PC-3 (cell line): Measurements from ENCODE around the gene SPINK4. TPM values are rescaled to one million over a fixed set of nuclear protein-coding genes. Genes with fewer than 3 reads are reported as not detected.

Source experiments
- ATAC-seq: fragments of 200-7000 bp; cut with Tn5 transposase; 2 replicates; pipeline ENCODE4 v1.9.1; 2020; ENCODE audit warnings: mild to moderate bottlenecking, moderate library complexity
- BruUV-seq: library from RNA; stranded (reverse); fragments of 400-500 nt; replicated peaks from 2 replicates; lab custom pipeline; 2021; lab: Mats Ljungman, UMichigan
- CTCF ChIA-PET: fragments of 300-600 bp; sonication (Branson Sonifier 250); formaldehyde crosslinking; loops from one replicate; lab custom pipeline; 2022; ENCODE audit warnings: antibody characterized with exemption; lab: Charles Lee
- POLR2A ChIA-PET: fragments of 300-600 bp; sonication (Branson Sonifier 250); formaldehyde crosslinking; loops from one replicate; lab custom pipeline; 2022; ENCODE audit warnings: antibody characterized with exemption; ENCODE audit not compliant: unreplicated experiment; lab: Charles Lee
- DNase-seq: peaks from one replicate; pipeline ENCODE4 v3.0.0-alpha.2; 2015
- H2AFZ ChIP-seq: fragments of 300-600 bp; sonication (generic); 2 replicates; pipeline ENCODE4 v1.6.0; 2016; ENCODE audit warnings: antibody characterized with exemption, low read length
- H3F3A ChIP-seq: fragments of 300-600 bp; sonication (generic); one replicate; pipeline ENCODE4 v1.6.0; 2017; ENCODE audit warnings: antibody characterized with exemption, low read length, control low read depth, mild to moderate bottlenecking; ENCODE audit not compliant: unreplicated experiment
- H3K27ac ChIP-seq: fragments of 300-600 bp; sonication (generic); 2 replicates; pipeline ENCODE4 v1.5.1; 2016; ENCODE audit warnings: mild to moderate bottlenecking, low read length
- H3K27me3 ChIP-seq: fragments of 300-600 bp; sonication (generic); 2 replicates; pipeline ENCODE4 v1.6.1; 2016; ENCODE audit warnings: low read length, mixed read lengths
- H3K36me3 ChIP-seq: fragments of 300-600 bp; sonication (generic); 2 replicates; pipeline ENCODE4 v1.6.1; 2016; ENCODE audit warnings: low read depth, mixed run types, low read length, mixed read lengths
- H3K4me1 ChIP-seq: fragments of 300-600 bp; sonication (generic); 2 replicates; pipeline ENCODE4 v1.5.1; 2016; ENCODE audit warnings: low read length; ENCODE audit not compliant: insufficient read depth
- H3K4me2 ChIP-seq: fragments of 300-600 bp; sonication (generic); 2 replicates; pipeline ENCODE4 v1.6.0; 2016; ENCODE audit warnings: low read length
- H3K4me3 ChIP-seq: fragments of 300-600 bp; sonication (generic); 2 replicates; pipeline ENCODE4 v1.5.1; 2016; ENCODE audit warnings: mild to moderate bottlenecking, low read length, mixed read lengths
- H3K79me2 ChIP-seq: fragments of 300-600 bp; sonication (generic); 2 replicates; pipeline ENCODE4 v1.6.1; 2017; ENCODE audit warnings: low read length, mixed read lengths
- H3K9ac ChIP-seq: fragments of 300-600 bp; sonication (generic); 2 replicates; pipeline ENCODE4 v1.6.0; 2016; ENCODE audit warnings: mild to moderate bottlenecking, low read length
- H3K9me2 ChIP-seq: fragments of 300-600 bp; sonication (generic); replicated peaks from 2 replicates; pipeline ENCODE4 v1.6.1; 2016; ENCODE audit warnings: mixed run types, low read length, mixed read lengths
- H3K9me3 ChIP-seq: fragments of 300-600 bp; sonication (generic); 2 replicates; pipeline ENCODE4 v1.6.1; 2016; ENCODE audit warnings: low read length, mixed read lengths
- H4K20me1 ChIP-seq: fragments of 300-600 bp; sonication (generic); 2 replicates; pipeline ENCODE4 v1.6.1; 2016; ENCODE audit warnings: low read length, mixed read lengths
- EZH2 ChIP-seq: fragments of 300-600 bp; sonication (generic); IDR thresholded peaks from one replicate; pipeline ENCODE4 v1.6.1; 2017; ENCODE audit warnings: antibody characterized with exemption, mild to moderate bottlenecking, low read length; ENCODE audit not compliant: unreplicated experiment
- EZH2phosphoT487 ChIP-seq: fragments of 300-600 bp; sonication (generic); IDR thresholded peaks from 2 replicates; pipeline ENCODE4 v1.6.1; 2018; ENCODE audit warnings: mild to moderate bottlenecking, antibody characterized with exemption, low read length, borderline replicate concordance
- intact Hi-C: fragments of 100-400 bp; cut with micrococcal nuclease; formaldehyde crosslinking; loops from 2 replicates; pipeline ENCODE4 v1.9.0; 2023
- total RNA-seq: library from RNA; depleted of rRNA; stranded (reverse); fragments of >200 nt; gene quantifications from 2 replicates; pipeline ENCODE4 v1.2.3, GENCODE V29; 2014
- TF ChIP-seq, protein P1 (sequence below): fragments of 300-600 bp; sonication (generic); conservative IDR thresholded peaks from 2 replicates; pipeline ENCODE4 v1.5.1; 2017; ENCODE audit warnings: antibody characterized with exemption, low read depth, mild to moderate bottlenecking, low read length

SPINK4 gene
- total RNA-seq, 1 experiment from 2014 or later = not detected

DNA sequence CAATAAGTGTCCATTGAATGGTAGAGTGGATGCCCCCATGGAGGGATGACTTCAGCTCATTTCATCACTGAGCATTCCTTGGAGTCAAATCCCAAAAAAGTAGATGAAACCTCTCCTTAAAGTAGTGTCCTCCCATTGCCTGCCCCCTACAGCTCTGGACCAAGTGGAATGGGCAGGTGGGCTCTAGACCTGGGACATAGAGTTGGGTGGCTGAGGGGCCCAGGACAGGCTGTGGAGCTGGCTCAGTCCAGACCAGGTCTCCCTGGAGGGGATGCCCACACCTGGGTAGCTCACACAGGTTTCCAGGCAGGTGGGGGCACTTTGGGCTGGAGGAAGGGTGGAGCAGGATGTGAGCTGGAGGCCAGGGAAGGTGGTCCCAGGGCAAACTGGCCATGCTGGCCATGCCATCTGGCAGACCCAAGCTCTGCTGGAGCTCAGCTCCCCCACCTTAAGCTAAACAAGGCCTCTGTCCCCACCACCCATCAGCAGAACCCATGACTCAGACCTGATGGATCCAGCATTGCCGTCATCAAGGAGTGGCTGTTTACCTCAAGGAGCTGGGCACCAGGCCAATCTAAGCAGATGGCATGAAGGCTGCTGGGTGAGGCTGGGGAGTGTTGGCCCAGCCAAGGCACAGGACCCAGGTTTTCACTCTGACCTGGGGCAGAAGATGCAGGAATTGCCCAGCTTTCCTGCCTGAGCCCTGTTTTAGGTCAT, 6.2 kb upstream of the SPINK4 start:
- POLR2A ChIA-PET = no interaction called here
- H3K4me3 ChIP-seq = no peak overlapping the region
- no peaks in the 10 kb centered on the region for H3K27me3 ChIP-seq
- peaks cover 53% of the 10 kb centered on the region for H3K4me1 ChIP-seq
- no peak overlapping the region for H2AFZ ChIP-seq
- no peak for TF ChIP-seq EZH2phosphoT487
- TF ChIP-seq, protein P1, sequence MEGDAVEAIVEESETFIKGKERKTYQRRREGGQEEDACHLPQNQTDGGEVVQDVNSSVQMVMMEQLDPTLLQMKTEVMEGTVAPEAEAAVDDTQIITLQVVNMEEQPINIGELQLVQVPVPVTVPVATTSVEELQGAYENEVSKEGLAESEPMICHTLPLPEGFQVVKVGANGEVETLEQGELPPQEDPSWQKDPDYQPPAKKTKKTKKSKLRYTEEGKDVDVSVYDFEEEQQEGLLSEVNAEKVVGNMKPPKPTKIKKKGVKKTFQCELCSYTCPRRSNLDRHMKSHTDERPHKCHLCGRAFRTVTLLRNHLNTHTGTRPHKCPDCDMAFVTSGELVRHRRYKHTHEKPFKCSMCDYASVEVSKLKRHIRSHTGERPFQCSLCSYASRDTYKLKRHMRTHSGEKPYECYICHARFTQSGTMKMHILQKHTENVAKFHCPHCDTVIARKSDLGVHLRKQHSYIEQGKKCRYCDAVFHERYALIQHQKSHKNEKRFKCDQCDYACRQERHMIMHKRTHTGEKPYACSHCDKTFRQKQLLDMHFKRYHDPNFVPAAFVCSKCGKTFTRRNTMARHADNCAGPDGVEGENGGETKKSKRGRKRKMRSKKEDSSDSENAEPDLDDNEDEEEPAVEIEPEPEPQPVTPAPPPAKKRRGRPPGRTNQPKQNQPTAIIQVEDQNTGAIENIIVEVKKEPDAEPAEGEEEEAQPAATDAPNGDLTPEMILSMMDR = no peak
- TF ChIP-seq EZH2 = no peak
- H3K36me3 ChIP-seq = no peaks in the 10 kb centered on the region
- H3K27ac ChIP-seq = peak overlapping the region; percentile 98
- no peaks in the 10 kb centered on the region for H3F3A ChIP-seq
- peak; percentile 81 for ATAC-seq
- H3K79me2 ChIP-seq = no peaks in the 10 kb centered on the region
- no peaks in the 10 kb centered on the region for H3K9me2 ChIP-seq
- peak overlapping the region; percentile 93 for H3K9ac ChIP-seq
- CTCF ChIA-PET = interaction anchor here (1.6 kb wide), 1 partner anchor 219 kb away, joined by 3 read pairs; no protein-coding TSS in a partner anchor
- H3K4me2 ChIP-seq = peak overlapping the region; percentile 40
- peak; percentile 97 for DNase-seq
- H4K20me1 ChIP-seq = no peaks in the 10 kb centered on the region
- intact Hi-C loops = loop anchor here (2.0 kb wide), 1 partner anchor 31 kb away; the partner anchor contains the start of genes BAG1 and CHMP5
- no TSS peak for BruUV-seq
- no peaks in the 10 kb centered on the region for H3K9me3 ChIP-seq

DNA sequence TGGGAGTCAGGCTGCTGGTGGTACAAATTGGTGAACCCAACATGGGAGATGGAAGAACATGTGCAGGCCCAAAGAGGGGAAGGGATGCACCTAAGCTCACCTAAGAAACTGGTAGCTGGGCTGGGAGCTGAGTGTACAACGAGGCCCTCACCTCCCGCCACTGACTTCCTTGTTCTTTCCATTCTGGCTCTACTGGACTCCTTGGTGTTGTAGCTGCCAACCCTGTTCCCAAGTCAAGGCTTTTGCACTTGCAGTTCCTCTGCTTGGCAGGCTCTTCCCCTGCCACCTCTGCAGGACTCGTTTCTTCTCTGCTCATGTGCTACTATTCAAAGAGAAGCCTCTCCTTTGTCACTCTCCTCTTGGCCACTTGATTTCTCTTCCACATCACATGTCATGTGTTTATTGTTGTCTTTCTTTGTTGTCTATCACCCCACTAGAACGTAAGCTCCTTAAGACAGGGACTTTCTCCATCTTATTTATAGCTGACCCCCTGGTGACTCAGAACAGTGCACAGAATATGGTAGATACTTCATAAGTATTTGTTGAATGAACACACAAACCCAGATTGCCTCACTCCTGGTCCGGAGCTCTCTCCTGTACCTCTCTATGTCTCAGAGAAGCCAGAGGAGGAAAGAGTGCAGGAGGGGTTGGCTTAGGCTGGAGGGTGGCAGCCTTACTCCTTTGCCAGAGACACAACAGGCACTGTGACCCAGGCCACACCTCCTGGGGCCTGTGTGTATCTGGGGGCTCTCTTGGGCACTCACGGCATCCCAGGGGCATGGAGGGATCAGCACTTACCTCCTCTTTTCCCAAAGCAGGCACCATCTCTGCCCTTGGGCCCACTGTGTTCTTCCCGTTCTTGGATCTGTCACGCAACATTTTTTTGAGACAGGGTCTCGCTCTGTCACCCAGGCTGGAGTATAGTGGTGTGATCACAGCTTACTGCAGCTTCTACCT, 5.2 kb upstream of the SPINK4 start:
- Histone ChIP-seq H4K20me1 (no peaks in the 10 kb centered on the region), H3K4me3 (no peak overlapping the region), H2AFZ (no peak overlapping the region), H3K9ac (peak overlapping the region; percentile 93), H3K79me2 (no peaks in the 10 kb centered on the region), H3K27ac (peak overlapping the region; percentile 98), H3K36me3 (no peaks in the 10 kb centered on the region), H3K9me2 (no peaks in the 10 kb centered on the region), H3K4me2 (peak overlapping the region; percentile 40), H3K27me3 (no peaks in the 10 kb centered on the region), H3K9me3 (no peaks in the 10 kb centered on the region), H3K4me1 (peaks cover 45% of the 10 kb centered on the region), H3F3A (no peaks in the 10 kb centered on the region)
- TSS peak; percentile 80 for BruUV-seq
- ATAC-seq = no peak
- ChIA-PET CTCF (interaction anchor here (0.5 to 1.6 kb wide), 2 partner anchors 55 to 218 kb away, joined by 3 to 10 read pairs; partner anchors contain the start of gene NFX1), POLR2A (no interaction called here)
- intact Hi-C loops = loop anchor here (2.0 kb wide), 1 partner anchor 30 kb away; the partner anchor contains the start of genes BAG1 and CHMP5
- TF ChIP-seq EZH2 = no peak
- no peak for TF ChIP-seq EZH2phosphoT487
- TF ChIP-seq, protein P1 = no peak
- DNase-seq = peak; percentile 22
